Spleen (tissue), 11 donors: ENCODE measurements around the gene CLIC6. TPM values are rescaled to one million over a fixed set of nuclear protein-coding genes. Genes with fewer than 3 reads are reported as not detected.

Source experiments
- DNase-seq: peaks from one replicate; pipeline ENCODE4 v3.0.0-alpha.2; 2020
- H3K27ac ChIP-seq, 8 donors: fragments of 200-600 bp; sonication (generic) in 7 of 8; 1 replicate in 4 of 8; 2 replicates in 4 of 8; pipeline versions ENCODE4 v1.5.0 to v1.8.0; 2016 to 2021; ENCODE audit warnings: inconsistent platforms in 4 of 8, mild to moderate bottlenecking in 4 of 8, moderate library complexity in 1 of 8
- H3K27me3 ChIP-seq, 7 donors: fragments of 200-600 bp; sonication (generic) in 6 of 7; replicated peaks in 1 of 7; 1 replicate in 4 of 7; 2 replicates in 3 of 7; pipeline versions ENCODE4 v1.5.0 to v1.8.0; 2016 to 2021; ENCODE audit warnings: inconsistent platforms in 3 of 7, mild to moderate bottlenecking in 1 of 7
- H3K36me3 ChIP-seq, 6 donors: fragments of 200-600 bp; sonication (generic) in 5 of 6; 1 replicate in 4 of 6; 2 replicates in 2 of 6; pipeline versions ENCODE4 v1.5.0 to v1.8.0; 2016 to 2021; ENCODE audit warnings: inconsistent platforms in 2 of 6
- H3K4me1 ChIP-seq, 6 donors: fragments of 200-600 bp; sonication (generic) in 5 of 6; 1 replicate in 3 of 6; 2 replicates in 3 of 6; pipeline versions ENCODE4 v1.5.0 to v1.8.0; 2016 to 2021; ENCODE audit warnings: inconsistent platforms in 3 of 6
- H3K4me3 ChIP-seq, 8 donors: fragments of 200-600 bp; sonication (generic) in 7 of 8; 1 replicate in 4 of 8; 2 replicates in 4 of 8; pipeline versions ENCODE4 v1.5.0 to v1.8.0; 2016 to 2021; ENCODE audit warnings: inconsistent platforms in 4 of 8, mild to moderate bottlenecking in 4 of 8, moderate library complexity in 2 of 8
- H3K9me3 ChIP-seq, 8 donors: fragments of 200-600 bp; sonication (generic) in 7 of 8; 1 replicate in 4 of 8; 2 replicates in 4 of 8; pipeline versions ENCODE4 v1.5.0 to v1.8.0; 2016 to 2021; ENCODE audit warnings: inconsistent platforms in 4 of 8
- CTCF ChIP-seq, 11 experiments: fragments of 200-600 bp in 7 of 11; fragments of 450-650 bp in 4 of 11; sonication (generic) in 4 of 11; IDR thresholded peaks in 8 of 11; conservative IDR thresholded peaks in 3 of 11; 1 replicate in 7 of 11; 2 replicates in 4 of 11; pipeline versions ENCODE4 v1.4.0 to v1.8.0; 2016 to 2021; ENCODE audit warnings: antibody characterized with exemption in 11 of 11, inconsistent platforms in 4 of 11, mild to moderate bottlenecking in 1 of 11
- POLR2A ChIP-seq, 3 donors: fragments of 450-650 bp; IDR thresholded peaks; one replicate each; pipeline ENCODE4 v1.5.1; 2017; ENCODE audit warnings: antibody characterized with exemption in 3 of 3, mild to moderate bottlenecking in 1 of 3
- POLR2AphosphoS5 ChIP-seq, 3 donors: sonication (generic); formaldehyde crosslinking; IDR thresholded peaks; one replicate each; pipeline ENCODE4 v1.5.1; 2017; ENCODE audit warnings: antibody characterized with exemption in 3 of 3
- WGBS, 5 donors: extraction: QIAGEN DNeasy Blood & Tissue Kit in 3 of 5; methylation state at CpG; one replicate each; pipeline versions ENCODE4 v1.1.5 to v1.1.7; 2013 to 2018; 5-methylcytosine and 5-hydroxymethylcytosine counted together
- intact Hi-C: fragments of 100-400 bp; cut with DNase I; formaldehyde crosslinking; loops from one replicate; pipeline ENCODE4 v1.15.0; 2023; ENCODE audit warnings: low total_unique reads
- polyA plus RNA-seq, 3 donors: library from polyadenylated mRNA; stranded (reverse); fragments of 200-250 nt; gene quantifications; one replicate each; pipeline ENCODE4 v1.2.1, GENCODE V29; 2013
- total RNA-seq, 7 donors: library from RNA; depleted of rRNA in 3 of 7; stranded (reverse); fragments of >200 nt in 3 of 7; fragmentation: NEBNext Ultra II Directional in 4 of 7; extraction: Animal tissue kit (Norgen Biotek cat#: 25700) in 4 of 7; gene quantifications; one replicate each; pipeline versions ENCODE4 v1.1.0 to v1.2.1, GENCODE V29; 2016 to 2021
- donor health status: healthy with polysubstance abuse.
- donor health status: DM: no; HTN: no; CAD: no; lungs with moderate emphysema.
- donor health status: DM: no; HTN: no; CAD: no.
- donor health status: Bipolar disorder and iron deficiency.
- donor health status: healthy.
- donor health status: DM: no; HTN: no; CAD: no.
- donor health status: DM: yes; HTN: yes; CAD: no.

The CLIC6 gene
- total and polyA plus RNA-seq, 10 donors, result 0.93 to 1.9 (median 1.2) TPM

DNA sequence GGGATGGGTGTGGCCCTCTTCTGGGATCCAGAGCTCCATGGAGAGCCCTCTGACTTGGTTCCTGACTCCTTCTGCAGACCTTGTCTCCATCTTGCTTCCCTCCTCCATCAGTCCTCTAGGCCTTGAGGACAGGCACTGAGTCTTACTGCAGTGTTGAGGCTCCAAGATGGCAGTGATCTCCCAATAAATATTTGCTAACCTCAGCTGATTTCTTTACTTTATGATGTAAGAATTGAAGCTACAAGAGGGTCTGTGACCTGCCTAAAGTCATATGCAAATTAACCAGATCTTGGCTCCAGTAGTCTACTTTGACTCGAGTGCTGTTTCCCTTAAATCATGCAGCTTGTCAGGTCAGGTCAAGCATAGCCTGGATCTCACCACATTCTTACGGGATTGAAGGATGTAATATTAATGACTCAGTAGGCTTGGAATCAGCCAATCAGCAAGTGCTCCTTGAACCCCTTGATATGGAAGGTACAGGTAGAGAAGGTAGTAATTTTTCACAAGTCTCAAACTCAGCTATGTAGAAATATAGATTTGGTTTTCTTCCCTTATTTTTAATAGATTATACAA lies 93.0 kb downstream of the CLIC6 start:
- no peaks in the 10 kb centered on the region for H3K4me1 ChIP-seq
- no peaks in the 10 kb centered on the region for H3K36me3 ChIP-seq
- H3K27me3 ChIP-seq, result no peaks in the 10 kb centered on the region
- no peak overlapping the region for H3K27ac ChIP-seq
- TF ChIP-seq CTCF (IDR thresholded peaks at IDR 0.05 in 8 of 11, conservative IDR thresholded peaks at IDR 0.05 in 3 of 11), result no peak
- TF ChIP-seq POLR2A (IDR thresholded peaks at IDR 0.05), result no peak
- no peak for TF ChIP-seq POLR2AphosphoS5 (IDR thresholded peaks at IDR 0.05)
- intact Hi-C loops, result no loop called here
- no peak for DNase-seq
- peaks cover 0 to 14% (median 7%) of the 10 kb centered on the region in 8 donors for H3K9me3 ChIP-seq
- no peak overlapping the region for H3K4me3 ChIP-seq
- 59 to 80% (median 71%) methylated on average over 2 of the region's 2 CpGs for WGBS, 5 donors

DNA sequence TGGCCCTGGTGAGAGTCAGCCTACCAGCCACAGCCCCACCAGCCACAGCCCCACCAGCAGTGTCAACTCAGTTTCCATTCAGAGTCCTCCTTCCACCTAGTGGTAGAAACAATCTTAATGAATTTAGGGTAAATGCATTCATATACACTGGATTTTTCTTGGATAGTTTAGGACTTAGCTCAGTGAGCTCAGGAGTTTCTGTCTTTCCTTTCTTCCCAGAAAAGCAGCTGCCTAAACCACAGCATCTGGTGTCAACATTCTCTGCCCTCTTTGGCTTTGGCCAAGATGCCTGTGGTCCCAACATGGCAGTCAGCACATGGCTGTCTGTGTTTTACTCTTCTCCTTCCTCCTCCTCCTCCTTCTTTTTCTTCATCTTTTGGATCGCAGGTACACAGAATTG lies 94.0 kb downstream of the CLIC6 start:
- Histone ChIP-seq H3K27ac (no peak overlapping the region), H3K36me3 (no peaks in the 10 kb centered on the region), H3K4me3 (no peak overlapping the region), H3K9me3 (peaks cover 0 to 14% (median 7%) of the 10 kb centered on the region in 8 donors), H3K4me1 (no peaks in the 10 kb centered on the region), H3K27me3 (no peaks in the 10 kb centered on the region)
- DNase-seq, result no peak
- intact Hi-C loops, result no loop called here
- TF ChIP-seq CTCF (IDR thresholded peaks at IDR 0.05 in 8 of 11, conservative IDR thresholded peaks at IDR 0.05 in 3 of 11) (no peak), POLR2A (IDR thresholded peaks at IDR 0.05) (no peak)
- WGBS, 5 donors, result 90 to 100% (median 96%) methylated on average over 1 of the region's 1 CpG

DNA sequence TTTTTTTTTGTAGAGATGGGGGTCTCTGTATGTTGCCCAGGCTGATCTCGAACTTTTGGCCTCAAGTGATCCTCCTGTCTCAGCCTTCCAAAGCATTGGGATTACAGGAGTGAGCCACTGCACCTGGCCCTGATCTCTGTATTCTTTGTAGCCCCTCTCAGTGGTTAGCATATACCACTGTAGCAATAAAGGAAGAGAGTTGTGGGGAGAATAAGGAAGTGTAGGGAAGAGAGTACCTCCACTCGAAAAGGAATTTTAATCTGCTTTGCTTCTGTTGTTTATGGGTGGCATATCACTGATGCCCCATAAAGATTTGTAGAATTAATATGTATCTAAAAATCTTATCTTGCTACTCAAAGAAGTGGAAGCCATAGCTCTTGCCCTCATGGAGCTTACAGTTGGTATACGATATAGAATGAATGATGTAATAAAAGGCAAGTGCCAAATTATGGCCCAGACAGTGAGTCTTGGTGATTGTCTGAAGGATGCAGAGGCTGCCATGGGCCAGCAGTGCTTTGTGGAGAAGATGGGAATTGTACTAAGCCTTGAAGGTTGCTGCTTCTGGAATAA lies 96.0 kb downstream of the CLIC6 start:
- TF ChIP-seq POLR2AphosphoS5 (IDR thresholded peaks at IDR 0.05), result no peak
- TF ChIP-seq POLR2A (IDR thresholded peaks at IDR 0.05), result no peak
- TF ChIP-seq CTCF (IDR thresholded peaks at IDR 0.05 in 8 of 11, conservative IDR thresholded peaks at IDR 0.05 in 3 of 11), result no peak
- Histone ChIP-seq H3K27ac (no peak overlapping the region), H3K4me1 (no peaks in the 10 kb centered on the region), H3K9me3 (peaks cover 0 to 14% (median 7%) of the 10 kb centered on the region in 8 donors), H3K27me3 (no peaks in the 10 kb centered on the region), H3K4me3 (no peak overlapping the region), H3K36me3 (no peaks in the 10 kb centered on the region)
- intact Hi-C loops, result no loop called here
- no peak for DNase-seq
- 82 to 95% (median 87%) methylated on average over 3 of the region's 3 CpGs for WGBS, 5 donors

- H3K27ac ChIP-seq, result no peak overlapping the region
- no peak for TF ChIP-seq POLR2A (IDR thresholded peaks at IDR 0.05)
- no peak for TF ChIP-seq CTCF (IDR thresholded peaks at IDR 0.05 in 8 of 11, conservative IDR thresholded peaks at IDR 0.05 in 3 of 11)
- no peak for TF ChIP-seq POLR2AphosphoS5 (IDR thresholded peaks at IDR 0.05)
- DNase-seq, result no peak
- no peaks in the 10 kb centered on the region for H3K4me1 ChIP-seq
- intact Hi-C loops, result no loop called here
- H3K27me3 ChIP-seq, result no peaks in the 10 kb centered on the region
- peaks cover 0 to 14% (median 7%) of the 10 kb centered on the region in 8 donors for H3K9me3 ChIP-seq
- 86 to 95% (median 91%) methylated on average over 4 of the region's 4 CpGs for WGBS, 5 donors
- H3K36me3 ChIP-seq, result no peaks in the 10 kb centered on the region
- H3K4me3 ChIP-seq, result no peak overlapping the region
Measured at GRCh38 chr21:34765619-34766018, 96.8 kb downstream of the CLIC6 start.
